Astrocyte (in vitro differentiated cells and primary cell): Measurements from ENCODE around the gene DLGAP3. TPM values are rescaled to one million over a fixed set of nuclear protein-coding genes. Genes with fewer than 3 reads are reported as not detected.

ENCODE experiments used
- DNase-seq: peaks from one replicate; pipeline ENCODE4 v3.0.0-alpha.2; 2010; ENCODE audit warnings: low read depth
- FAIRE-seq: peaks from 2 replicates; lab custom pipeline; 2011; peaks lifted over from hg19 to GRCh38; lab: Jason Lieb, UNC
- H2AFZ ChIP-seq: 2 replicates; pipeline ENCODE4 v1.6.0; 2012; ENCODE audit warnings: low read depth, low read length, inconsistent platforms
- H3K27ac ChIP-seq: 2 replicates; pipeline ENCODE4 v1.5.1; 2011; ENCODE audit warnings: low read depth, low read length, inconsistent platforms
- H3K27me3 ChIP-seq: 2 replicates; pipeline ENCODE4 v1.6.0; 2011; ENCODE audit warnings: low read length, inconsistent platforms; ENCODE audit not compliant: insufficient read depth
- H3K36me3 ChIP-seq: 2 replicates; pipeline ENCODE4 v1.5.1; 2011; ENCODE audit warnings: low read length, inconsistent platforms; ENCODE audit not compliant: insufficient read depth
- H3K4me1 ChIP-seq: 2 replicates; pipeline ENCODE4 v1.5.1; 2011; ENCODE audit warnings: low read length, inconsistent platforms; ENCODE audit not compliant: insufficient read depth
- H3K4me2 ChIP-seq: 2 replicates; pipeline ENCODE4 v1.6.0; 2012; ENCODE audit warnings: low read length, inconsistent platforms
- H3K4me3 ChIP-seq: 2 replicates; pipeline ENCODE4 v1.5.1; 2011; ENCODE audit warnings: low read depth, mild to moderate bottlenecking, low read length, inconsistent platforms; ENCODE audit not compliant: insufficient read depth
- H3K79me2 ChIP-seq: 2 replicates; pipeline ENCODE4 v1.6.0; 2012; ENCODE audit warnings: mild to moderate bottlenecking, low read length, inconsistent platforms; ENCODE audit not compliant: insufficient read depth
- H3K9ac ChIP-seq: 2 replicates; pipeline ENCODE4 v1.6.0; 2012; ENCODE audit warnings: mild to moderate bottlenecking, low read length, inconsistent platforms
- H3K9me3 ChIP-seq: 2 replicates; pipeline ENCODE4 v1.5.1; 2012; ENCODE audit warnings: low read depth, mild to moderate bottlenecking, low read length, inconsistent platforms; ENCODE audit not compliant: insufficient read depth
- H4K20me1 ChIP-seq: 2 replicates; pipeline ENCODE4 v1.6.0; 2012; ENCODE audit warnings: low read length, inconsistent platforms; ENCODE audit not compliant: insufficient read depth
- H3K27ac Mint-ChIP-seq: one replicate; pipeline ENCODE4 v1.8.0; 2021; ENCODE audit warnings: mild to moderate bottlenecking, mixed read lengths; ENCODE audit not compliant: unreplicated experiment
- H3K27me3 Mint-ChIP-seq: one replicate; pipeline ENCODE4 v1.8.0; 2021; ENCODE audit warnings: low read depth, mixed read lengths; ENCODE audit not compliant: unreplicated experiment
- H3K36me3 Mint-ChIP-seq: one replicate; pipeline ENCODE4 v1.8.0; 2021; ENCODE audit warnings: low read depth, mixed read lengths; ENCODE audit not compliant: unreplicated experiment
- H3K4me1 Mint-ChIP-seq: one replicate; pipeline ENCODE4 v1.8.0; 2021; ENCODE audit warnings: low read depth, mixed read lengths; ENCODE audit not compliant: unreplicated experiment
- H3K4me3 Mint-ChIP-seq: one replicate; pipeline ENCODE4 v1.8.0; 2021; ENCODE audit warnings: mild to moderate bottlenecking, moderate library complexity, mixed read lengths; ENCODE audit not compliant: unreplicated experiment
- H3K9me3 Mint-ChIP-seq: one replicate; pipeline ENCODE4 v1.8.0; 2021; ENCODE audit warnings: mild to moderate bottlenecking, mixed read lengths; ENCODE audit not compliant: unreplicated experiment
- CTCF ChIP-seq: IDR thresholded peaks from 2 replicates; pipeline ENCODE4 v1.5.1; 2011; ENCODE audit warnings: low read depth, mild to moderate bottlenecking, inconsistent platforms, low read length, moderate library complexity; ENCODE audit not compliant: insufficient read depth
- EZH2 ChIP-seq: IDR thresholded peaks from 2 replicates; pipeline ENCODE4 v1.6.1; 2012; ENCODE audit warnings: mild to moderate bottlenecking, low read length, inconsistent platforms; ENCODE audit not compliant: insufficient read depth
- total RNA-seq: library from RNA; stranded (reverse); gene quantifications from 2 replicates; pipeline ENCODE4 v1.2.1, GENCODE V29; 2021

The DLGAP3 gene
- total RNA-seq, 1 donor from 2014 or later = 2.7 TPM

GRCh38 chr1:34876406-34876805, 53.0 kb downstream of the DLGAP3 start:
- H2AFZ ChIP-seq = no peak overlapping the region
- peaks cover 51% of the 10 kb centered on the region for H3K27me3 ChIP-seq
- Mint-ChIP-seq H3K27ac (no peak overlapping the region), H3K4me3 (no peak overlapping the region), H3K4me1 (no peaks in the 10 kb centered on the region), H3K9me3 (no peaks in the 10 kb centered on the region), H3K27me3 (peaks cover 44% of the 10 kb centered on the region), H3K36me3 (no peaks in the 10 kb centered on the region)
- no peak for FAIRE-seq
- H3K4me3 ChIP-seq = no peak overlapping the region
- H3K4me1 ChIP-seq = no peaks in the 10 kb centered on the region
- H3K4me2 ChIP-seq = no peak overlapping the region
- no peaks in the 10 kb centered on the region for H4K20me1 ChIP-seq
- H3K36me3 ChIP-seq = no peaks in the 10 kb centered on the region
- TF ChIP-seq CTCF (no peak), EZH2 (no peak)
- DNase-seq = no peak
- H3K9me3 ChIP-seq = no peaks in the 10 kb centered on the region
- no peak overlapping the region for H3K27ac ChIP-seq
- H3K9ac ChIP-seq = no peak overlapping the region
- H3K79me2 ChIP-seq = no peaks in the 10 kb centered on the region

- no peaks in the 10 kb centered on the region for H3K9me3 ChIP-seq
- no peaks in the 10 kb centered on the region for H3K36me3 Mint-ChIP-seq
- no peaks in the 10 kb centered on the region for H3K9me3 Mint-ChIP-seq
- no peaks in the 10 kb centered on the region for H3K4me1 Mint-ChIP-seq
- H2AFZ ChIP-seq = no peak overlapping the region
- no peaks in the 10 kb centered on the region for H4K20me1 ChIP-seq
- H3K9ac ChIP-seq = no peak overlapping the region
- H3K4me2 ChIP-seq = no peak overlapping the region
- H3K27ac Mint-ChIP-seq = no peak overlapping the region
- DNase-seq = no peak
- no peak overlapping the region for H3K27ac ChIP-seq
- no peaks in the 10 kb centered on the region for H3K36me3 ChIP-seq
- no peaks in the 10 kb centered on the region for H3K79me2 ChIP-seq
- no peak overlapping the region for H3K4me3 Mint-ChIP-seq
- peaks cover 56% of the 10 kb centered on the region for H3K27me3 ChIP-seq
- H3K27me3 Mint-ChIP-seq = peaks cover 46% of the 10 kb centered on the region
- H3K4me1 ChIP-seq = no peaks in the 10 kb centered on the region
- no peak overlapping the region for H3K4me3 ChIP-seq
- no peak for TF ChIP-seq CTCF
- TF ChIP-seq EZH2 = no peak
- FAIRE-seq = no peak
These were observed 55.0 kb downstream of the DLGAP3 start for GRCh38 chr1:34874296-34874952.

GRCh38 chr1:34872133-34872503, 57.3 kb downstream of the DLGAP3 start:
- Histone ChIP-seq H3K4me1 (no peaks in the 10 kb centered on the region), H3K9me3 (no peaks in the 10 kb centered on the region), H3K9ac (no peak overlapping the region), H3K4me2 (no peak overlapping the region), H3K4me3 (no peak overlapping the region), H3K27ac (no peak overlapping the region), H2AFZ (no peak overlapping the region), H3K36me3 (no peaks in the 10 kb centered on the region), H3K79me2 (no peaks in the 10 kb centered on the region), H3K27me3 (peaks cover 58% of the 10 kb centered on the region), H4K20me1 (no peaks in the 10 kb centered on the region)
- no peak overlapping the region for H3K4me3 Mint-ChIP-seq
- H3K4me1 Mint-ChIP-seq = no peaks in the 10 kb centered on the region
- no peaks in the 10 kb centered on the region for H3K9me3 Mint-ChIP-seq
- FAIRE-seq = no peak
- TF ChIP-seq EZH2 (no peak), CTCF (no peak)
- no peaks in the 10 kb centered on the region for H3K36me3 Mint-ChIP-seq
- no peak for DNase-seq
- H3K27ac Mint-ChIP-seq = no peak overlapping the region
- H3K27me3 Mint-ChIP-seq = peaks cover 57% of the 10 kb centered on the region
